HCT116 (cell line): Measurements from ENCODE around the gene GCK. TPM values are rescaled to one million over a fixed set of nuclear protein-coding genes. Genes with fewer than 3 reads are reported as not detected.

Experiments used
- ATAC-seq: fragments of 200-7000 bp; cut with Tn5 transposase; 2 replicates; pipeline ENCODE4 v1.9.1; 2020; ENCODE audit warnings: mild to moderate bottlenecking, moderate library complexity
- BruUV-seq: library from RNA; stranded (reverse); fragments of 400-500 nt; replicated peaks from 2 replicates; lab custom pipeline; 2021; lab: Mats Ljungman, UMichigan
- CTCF ChIA-PET: fragments of 300-600 bp; sonication (Branson Sonifier 250); formaldehyde crosslinking; loops from one replicate; lab custom pipeline; 2021; ENCODE audit warnings: antibody characterized with exemption; lab: Charles Lee
- POLR2A ChIA-PET: fragments of 300-600, 350-600 bp; sonication (Branson Sonifier 250); formaldehyde crosslinking; loops from one replicate; lab custom pipeline; 2021; ENCODE audit warnings: antibody characterized with exemption; lab: Charles Lee
- RAD21 ChIA-PET, 2 experiments: fragments of 300-600 bp; sonication (Branson Sonifier 250); formaldehyde crosslinking; loops; one replicate each; lab custom pipeline; 2023; ENCODE audit warnings: low total read pairs in 2 of 2; ENCODE audit not compliant: uncharacterized antibody in 2 of 2, unreplicated experiment in 2 of 2, low non-redundant PET in 1 of 2; lab: Charles Lee
- DNase-seq: peaks from one replicate; pipeline ENCODE4 v3.0.0-alpha.2; 2010; ENCODE audit warnings: low read depth, low spot score
- H2AFZ ChIP-seq: fragments of 200-600 bp; shearing (Covaris generic), sonication (generic); 2 replicates; pipeline ENCODE4 v1.6.1; 2017; ENCODE audit warnings: low read depth, mixed run types, mixed read lengths, antibody characterized with exemption, low read length; ENCODE audit not compliant: poor library complexity, severe bottlenecking
- H3K27ac ChIP-seq: 2 replicates; pipeline ENCODE4 v1.5.1; 2012; ENCODE audit warnings: low read depth, low read length
- H3K27me3 ChIP-seq: fragments of 200-600 bp; sonication (generic); 2 replicates; pipeline ENCODE4 v1.6.1; 2016; ENCODE audit warnings: mixed run types, low read length, mixed read lengths; ENCODE audit not compliant: insufficient read depth
- H3K36me3 ChIP-seq, 2 experiments: fragments of 200-500 bp in 1 of 2; fragments of 200-600 bp in 1 of 2; sonication (Bioruptor generic) in 1 of 2; sonication (generic) in 1 of 2; 2 replicates each; pipeline versions ENCODE4 v1.5.1 to v1.6.1; 2014 to 2016; ENCODE audit warnings: low read length in 2 of 2, inconsistent platforms in 1 of 2, mixed read lengths in 1 of 2, mixed run types in 1 of 2; ENCODE audit not compliant: insufficient read depth in 2 of 2, control insufficient read depth in 1 of 2
- H3K4me1 ChIP-seq, 2 experiments: fragments of 200-600 bp in 1 of 2; sonication (generic) in 1 of 2; 2 replicates each; pipeline versions ENCODE4 v1.5.1 to v1.6.1; 2012 to 2017; ENCODE audit warnings: low read length in 2 of 2, inconsistent platforms in 1 of 2, mild to moderate bottlenecking in 1 of 2, mixed read lengths in 1 of 2, mixed run types in 1 of 2, moderate library complexity in 1 of 2; ENCODE audit not compliant: insufficient read depth in 2 of 2, control insufficient read depth in 1 of 2
- H3K4me2 ChIP-seq: fragments of 200-600 bp; sonication (generic); 2 replicates; pipeline ENCODE4 v1.6.1; 2017; ENCODE audit warnings: mixed run types, low read length, mixed read lengths
- H3K4me3 ChIP-seq, 2 experiments: fragments of 200-600 bp in 1 of 2; sonication (generic) in 1 of 2; replicated peaks in 1 of 2; 2 replicates each; pipeline ENCODE4 v1.5.1; 2011 to 2016; ENCODE audit warnings: low read length in 2 of 2, control low read depth in 1 of 2, low read depth in 1 of 2, mild to moderate bottlenecking in 1 of 2, mixed read lengths in 1 of 2, mixed run types in 1 of 2
- H3K79me2 ChIP-seq: fragments of 200-600 bp; sonication (generic); 2 replicates; pipeline ENCODE4 v1.6.1; 2017; ENCODE audit warnings: mild to moderate bottlenecking, mixed run types, low read length, moderate library complexity, mixed read lengths; ENCODE audit not compliant: insufficient read depth
- H3K9ac ChIP-seq: fragments of 200-600 bp; sonication (generic); 2 replicates; pipeline ENCODE4 v1.6.1; 2016; ENCODE audit warnings: low read length, mixed read lengths
- H3K9me2 ChIP-seq: fragments of 200-600 bp; sonication (generic), shearing (Covaris generic); 2 replicates; pipeline ENCODE4 v1.6.1; 2017; ENCODE audit warnings: mixed run types, mild to moderate bottlenecking, moderate library complexity; ENCODE audit not compliant: insufficient read depth
- H3K9me3 ChIP-seq, 2 experiments: fragments of 200-500 bp in 1 of 2; fragments of 200-600 bp in 1 of 2; sonication (Bioruptor generic) in 1 of 2; sonication (generic) in 1 of 2; 2 replicates each; pipeline ENCODE4 v1.6.1; 2014 to 2017; ENCODE audit warnings: low read length in 2 of 2, mixed read lengths in 2 of 2, inconsistent platforms in 1 of 2, low read depth in 1 of 2, mild to moderate bottlenecking in 1 of 2, mixed run types in 1 of 2, moderate library complexity in 1 of 2; ENCODE audit not compliant: control insufficient read depth in 1 of 2, insufficient read depth in 1 of 2
- H4K20me1 ChIP-seq: fragments of 200-600 bp; sonication (generic), shearing (Covaris generic); 2 replicates; pipeline ENCODE4 v1.6.1; 2017; ENCODE audit warnings: mixed run types, mild to moderate bottlenecking, moderate library complexity; ENCODE audit not compliant: insufficient read depth
- CBX3 ChIP-seq: IDR thresholded peaks from 2 replicates; pipeline ENCODE4 v1.6.1; 2012; ENCODE audit warnings: low read depth
- CEBPB ChIP-seq: IDR thresholded peaks from 2 replicates; pipeline ENCODE4 v1.6.1; 2012; ENCODE audit warnings: low read depth
- CTCF ChIP-seq, 3 experiments: fragments of 200-600 bp in 1 of 3; sonication (generic) in 1 of 3; IDR thresholded peaks in 2 of 3; conservative IDR thresholded peaks in 1 of 3; 2 replicates each; pipeline ENCODE4 v1.5.1; 2012 to 2017; ENCODE audit warnings: low read depth in 2 of 3, low read length in 2 of 3, antibody characterized with exemption in 1 of 3, borderline replicate concordance in 1 of 3, control low read depth in 1 of 3, mild to moderate bottlenecking in 1 of 3, mixed read lengths in 1 of 3, mixed run types in 1 of 3, moderate library complexity in 1 of 3; ENCODE audit not compliant: insufficient read depth in 1 of 3
- EZH2 ChIP-seq: fragments of 200-600 bp; sonication (generic); IDR thresholded peaks from 2 replicates; pipeline ENCODE4 v1.6.1; 2017; ENCODE audit warnings: antibody characterized with exemption, mixed run types
- EZH2phosphoT487 ChIP-seq: fragments of 200-600 bp; IDR thresholded peaks from 2 replicates; pipeline ENCODE4 v1.6.1; 2018; ENCODE audit warnings: antibody characterized with exemption, borderline replicate concordance
- MAX ChIP-seq: IDR thresholded peaks from 2 replicates; pipeline ENCODE4 v1.6.1; 2012
- RAD21 ChIP-seq: IDR thresholded peaks from 2 replicates; pipeline ENCODE4 v1.6.1; 2012; ENCODE audit warnings: low read depth, mild to moderate bottlenecking
- SP1 ChIP-seq: IDR thresholded peaks from 2 replicates; pipeline ENCODE4 v1.6.1; 2012; ENCODE audit warnings: low read depth
- TCF7L2 ChIP-seq: IDR thresholded peaks from 2 replicates; pipeline ENCODE4 v1.7.0; 2011; ENCODE audit warnings: borderline replicate concordance, inconsistent platforms; ENCODE audit not compliant: insufficient read depth, insufficient read length; ENCODE audit errors: extremely low read depth
- YY1 ChIP-seq: IDR thresholded peaks from 2 replicates; pipeline ENCODE4 v1.6.1; 2011; ENCODE audit warnings: low read length, low read depth, moderate library complexity, mild to moderate bottlenecking; ENCODE audit not compliant: insufficient replicate concordance; ENCODE audit errors: extremely low read depth
- ZFX ChIP-seq: fragments of 450-650 bp; IDR thresholded peaks from 2 replicates; pipeline ENCODE4 v1.6.1; 2017
- intact Hi-C: fragments of 100-400 bp; cut with micrococcal nuclease; formaldehyde crosslinking; loops from 2 replicates; pipeline ENCODE4 v1.10.0; 2022
- total RNA-seq: library from RNA; stranded (reverse); gene quantifications from one replicate; pipeline ENCODE4 v1.2.1, GENCODE V29; 2021; ENCODE audit not compliant: unreplicated experiment

Gene GCK
- total RNA-seq, 1 experiment from 2014 or later, result 0.34 TPM

DNA sequence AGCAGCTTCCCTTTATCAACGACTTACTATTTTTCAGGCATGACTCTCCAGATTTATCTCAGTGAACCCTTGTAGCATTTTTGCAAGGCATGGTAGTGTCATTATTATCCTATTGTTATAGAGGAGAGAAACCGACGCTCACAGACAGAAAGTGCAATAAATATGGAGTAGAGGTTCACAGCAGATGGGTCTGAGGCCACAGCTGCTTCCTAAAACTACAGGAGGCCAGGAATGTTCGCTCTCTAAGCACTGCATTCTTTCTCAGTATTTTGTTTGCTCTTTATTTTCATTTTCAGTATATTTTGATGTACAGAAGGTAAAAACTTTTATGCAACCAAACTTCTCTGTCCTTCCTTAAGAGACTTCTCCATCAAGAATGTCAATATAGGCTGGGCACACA is 89.6 kb downstream of the GCK start:
- Histone ChIP-seq H3K36me3 (no peaks in the 10 kb centered on the region), H3K27me3 (no peaks in the 10 kb centered on the region), H3K9me2 (no peaks in the 10 kb centered on the region), H3K9me3 (no peaks in the 10 kb centered on the region), H3K79me2 (no peaks in the 10 kb centered on the region), H3K4me1 (no peaks in the 10 kb centered on the region), H2AFZ (no peak overlapping the region), H3K4me3 (no peak overlapping the region), H3K4me2 (no peak overlapping the region), H3K9ac (no peak overlapping the region), H4K20me1 (no peaks in the 10 kb centered on the region), H3K27ac (no peak overlapping the region)
- ATAC-seq, result no peak
- DNase-seq, result no peak
- no TSS peak for BruUV-seq
- CTCF ChIA-PET, result no interaction called here
- TF ChIP-seq YY1 (no peak), EZH2 (no peak), MAX (no peak), CTCF (IDR thresholded peaks at IDR 0.05 in 2 of 3, conservative IDR thresholded peaks at IDR 0.05 in 1 of 3; ENCODE audit: borderline replicate concordance in 1 of 3, insufficient read depth in 1 of 3, low read depth in 2 of 3, low read length in 2 of 3) (no peak), CEBPB (no peak), CBX3 (no peak), TCF7L2 (no peak), SP1 (no peak), RAD21 (no peak), ZFX (no peak), EZH2phosphoT487 (no peak)
- RAD21 ChIA-PET, result no interaction called here
- POLR2A ChIA-PET, result no interaction called here
- intact Hi-C loops, result no loop called here
